ENCODE results near the gene PRKCA.

PRKCA gene

DNA sequence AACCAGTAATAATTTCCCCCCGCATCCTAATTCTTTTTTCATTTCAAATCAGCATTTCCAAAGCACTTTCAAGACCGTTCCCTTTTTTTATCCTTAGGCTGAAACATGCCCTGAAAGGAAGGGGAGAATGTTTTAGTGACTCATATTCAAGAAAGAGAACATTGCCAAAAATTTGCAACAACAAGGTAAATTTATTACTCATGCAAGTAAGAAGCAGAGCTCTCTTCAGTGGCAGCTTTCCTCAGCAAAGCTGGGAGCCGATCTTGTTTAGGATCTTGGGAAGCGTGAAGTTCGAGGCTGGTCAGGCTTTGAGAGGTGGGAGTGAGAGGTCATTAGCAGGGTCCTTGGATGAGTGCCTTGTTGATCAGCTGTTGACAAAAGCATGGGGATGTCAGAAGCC, 129.5 kb downstream of the PRKCA start:
- no peaks in the 10 kb centered on the region for H3K9me3 ChIP-seq (ENCODE audit: control insufficient read depth, low read length)
- H3K4me3 ChIP-seq (ENCODE audit: insufficient read depth, low read depth, low read length, poor library complexity, severe bottlenecking) = no peak overlapping the region
- no peak overlapping the region for H3K27ac ChIP-seq (ENCODE audit: insufficient read depth, low read length, poor library complexity, severe bottlenecking)
- DNase-seq = no peak
- no peaks in the 10 kb centered on the region for H3K27me3 ChIP-seq (replicated peaks; ENCODE audit: control insufficient read depth, insufficient read depth, low read length, poor library complexity, severe bottlenecking)
- H3K4me1 ChIP-seq (ENCODE audit: control insufficient read depth, insufficient read depth, low read length, poor library complexity, severe bottlenecking) = peaks cover 14% of the 10 kb centered on the region
- H3K36me3 ChIP-seq (ENCODE audit: control insufficient read depth, insufficient read depth, low read length) = no peaks in the 10 kb centered on the region

DNA sequence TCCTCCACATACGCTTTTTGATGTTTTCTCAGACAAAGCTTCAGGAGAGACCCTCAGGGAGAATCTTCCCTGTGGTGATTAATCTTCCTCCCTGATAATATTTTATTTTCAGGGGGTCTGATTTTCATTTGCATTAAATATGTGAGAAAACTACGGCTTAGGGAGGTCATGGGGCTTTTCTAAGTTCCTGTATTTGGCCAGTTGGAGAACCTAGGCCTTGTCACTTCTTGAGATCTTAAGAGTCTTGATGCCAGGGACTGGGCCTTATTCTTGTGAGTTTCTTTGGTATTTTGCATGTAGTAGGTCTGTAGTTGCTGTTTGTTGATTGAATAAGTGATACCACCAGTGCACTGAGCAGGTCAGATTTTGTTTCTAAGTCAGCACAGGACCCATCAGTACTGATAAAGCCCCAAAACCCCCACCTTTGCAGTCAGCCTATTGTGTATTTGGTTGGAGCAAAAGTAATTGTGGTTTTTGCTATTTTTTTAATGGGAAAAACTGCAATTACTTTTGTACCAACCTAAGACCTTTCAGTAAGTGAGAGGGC, 130.1 kb downstream of the PRKCA start:
- H3K36me3 ChIP-seq (ENCODE audit: control insufficient read depth, insufficient read depth, low read length) = no peaks in the 10 kb centered on the region
- no peak overlapping the region for H3K4me3 ChIP-seq (ENCODE audit: insufficient read depth, low read depth, low read length, poor library complexity, severe bottlenecking)
- H3K9me3 ChIP-seq (ENCODE audit: control insufficient read depth, low read length) = no peaks in the 10 kb centered on the region
- DNase-seq = no peak
- no peak overlapping the region for H3K27ac ChIP-seq (ENCODE audit: insufficient read depth, low read length, poor library complexity, severe bottlenecking)
- H3K27me3 ChIP-seq (replicated peaks; ENCODE audit: control insufficient read depth, insufficient read depth, low read length, poor library complexity, severe bottlenecking) = no peaks in the 10 kb centered on the region
- H3K4me1 ChIP-seq (ENCODE audit: control insufficient read depth, insufficient read depth, low read length, poor library complexity, severe bottlenecking) = peaks cover 19% of the 10 kb centered on the region

GRCh38 chr17:66432996-66433551, 130.7 kb downstream of the PRKCA start:
- Histone ChIP-seq H3K9me3 (ENCODE audit: control insufficient read depth, low read length) (no peaks in the 10 kb centered on the region), H3K27ac (ENCODE audit: insufficient read depth, low read length, poor library complexity, severe bottlenecking) (no peak overlapping the region), H3K4me3 (ENCODE audit: insufficient read depth, low read depth, low read length, poor library complexity, severe bottlenecking) (no peak overlapping the region), H3K36me3 (ENCODE audit: control insufficient read depth, insufficient read depth, low read length) (no peaks in the 10 kb centered on the region), H3K27me3 (replicated peaks; ENCODE audit: control insufficient read depth, insufficient read depth, low read length, poor library complexity, severe bottlenecking) (no peaks in the 10 kb centered on the region), H3K4me1 (ENCODE audit: control insufficient read depth, insufficient read depth, low read length, poor library complexity, severe bottlenecking) (peaks cover 19% of the 10 kb centered on the region)
- no peak for DNase-seq

- no peak overlapping the region for H3K27ac ChIP-seq (ENCODE audit: insufficient read depth, low read length, poor library complexity, severe bottlenecking)
- DNase-seq = no peak
- H3K4me3 ChIP-seq (ENCODE audit: insufficient read depth, low read depth, low read length, poor library complexity, severe bottlenecking) = no peak overlapping the region
- no peaks in the 10 kb centered on the region for H3K9me3 ChIP-seq (ENCODE audit: control insufficient read depth, low read length)
- H3K27me3 ChIP-seq (replicated peaks; ENCODE audit: control insufficient read depth, insufficient read depth, low read length, poor library complexity, severe bottlenecking) = no peaks in the 10 kb centered on the region
- H3K4me1 ChIP-seq (ENCODE audit: control insufficient read depth, insufficient read depth, low read length, poor library complexity, severe bottlenecking) = peaks cover 19% of the 10 kb centered on the region
- no peaks in the 10 kb centered on the region for H3K36me3 ChIP-seq (ENCODE audit: control insufficient read depth, insufficient read depth, low read length)
These were observed 132.8 kb downstream of the PRKCA start for GRCh38 chr17:66435182-66435581.

DNA sequence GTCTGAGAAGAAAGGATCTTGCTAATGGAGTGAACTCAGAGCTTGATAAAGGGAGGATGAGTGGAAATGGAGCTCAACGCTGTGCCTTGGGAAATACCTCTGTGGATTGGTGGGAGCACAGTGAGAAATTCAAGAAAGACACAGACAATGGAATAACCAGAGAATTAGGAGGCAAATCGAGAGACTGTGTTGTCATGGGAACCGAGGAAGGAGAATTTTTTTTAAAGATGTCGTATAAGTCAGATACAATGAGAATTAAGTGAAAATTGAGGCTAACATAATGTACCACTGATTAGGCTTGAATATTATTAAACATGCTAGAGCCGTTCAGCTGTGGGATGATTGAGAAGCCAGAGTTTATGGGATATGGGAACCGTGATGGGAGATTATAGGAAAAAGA, 134.2 kb downstream of the PRKCA start:
- Histone ChIP-seq H3K4me1 (ENCODE audit: control insufficient read depth, insufficient read depth, low read length, poor library complexity, severe bottlenecking) (peaks cover 19% of the 10 kb centered on the region), H3K36me3 (ENCODE audit: control insufficient read depth, insufficient read depth, low read length) (no peaks in the 10 kb centered on the region), H3K4me3 (ENCODE audit: insufficient read depth, low read depth, low read length, poor library complexity, severe bottlenecking) (no peak overlapping the region), H3K27ac (ENCODE audit: insufficient read depth, low read length, poor library complexity, severe bottlenecking) (no peak overlapping the region), H3K27me3 (replicated peaks; ENCODE audit: control insufficient read depth, insufficient read depth, low read length, poor library complexity, severe bottlenecking) (no peaks in the 10 kb centered on the region), H3K9me3 (ENCODE audit: control insufficient read depth, low read length) (no peaks in the 10 kb centered on the region)
- no peak for DNase-seq

- Histone ChIP-seq H3K9me3 (ENCODE audit: control insufficient read depth, low read length) (no peaks in the 10 kb centered on the region), H3K36me3 (ENCODE audit: control insufficient read depth, insufficient read depth, low read length) (no peaks in the 10 kb centered on the region), H3K4me1 (ENCODE audit: control insufficient read depth, insufficient read depth, low read length, poor library complexity, severe bottlenecking) (peaks cover 17% of the 10 kb centered on the region), H3K27ac (ENCODE audit: insufficient read depth, low read length, poor library complexity, severe bottlenecking) (no peak overlapping the region), H3K27me3 (replicated peaks; ENCODE audit: control insufficient read depth, insufficient read depth, low read length, poor library complexity, severe bottlenecking) (no peaks in the 10 kb centered on the region), H3K4me3 (ENCODE audit: insufficient read depth, low read depth, low read length, poor library complexity, severe bottlenecking) (no peak overlapping the region)
- no peak for DNase-seq
These were observed 135.1 kb downstream of the PRKCA start for GRCh38 chr17:66437476-66438026.

DNA sequence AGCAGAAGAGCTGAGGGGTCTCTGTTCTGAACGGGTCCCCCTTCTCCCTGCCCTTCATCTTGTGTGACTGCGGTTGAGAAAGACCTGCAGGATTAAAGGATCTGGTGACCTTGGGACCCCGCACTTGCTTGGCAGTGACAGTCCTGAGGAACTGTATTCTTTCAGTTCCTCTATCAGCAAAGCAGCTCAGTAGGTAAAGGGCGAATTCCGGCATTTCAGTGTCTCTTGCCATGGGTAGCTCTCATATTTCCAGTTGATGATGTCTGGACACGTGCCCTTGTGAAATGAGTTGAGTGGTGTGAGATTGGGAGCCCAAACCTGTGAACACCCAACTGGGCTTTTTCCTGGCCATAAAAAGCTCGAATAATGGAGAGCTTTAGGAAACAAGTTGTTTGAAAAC, 135.7 kb downstream of the PRKCA start:
- Histone ChIP-seq H3K4me3 (ENCODE audit: insufficient read depth, low read depth, low read length, poor library complexity, severe bottlenecking) (no peak overlapping the region), H3K9me3 (ENCODE audit: control insufficient read depth, low read length) (no peaks in the 10 kb centered on the region), H3K36me3 (ENCODE audit: control insufficient read depth, insufficient read depth, low read length) (no peaks in the 10 kb centered on the region), H3K27me3 (replicated peaks; ENCODE audit: control insufficient read depth, insufficient read depth, low read length, poor library complexity, severe bottlenecking) (no peaks in the 10 kb centered on the region), H3K4me1 (ENCODE audit: control insufficient read depth, insufficient read depth, low read length, poor library complexity, severe bottlenecking) (peaks cover 12% of the 10 kb centered on the region), H3K27ac (ENCODE audit: insufficient read depth, low read length, poor library complexity, severe bottlenecking) (no peak overlapping the region)
- no peak for DNase-seq

DNA sequence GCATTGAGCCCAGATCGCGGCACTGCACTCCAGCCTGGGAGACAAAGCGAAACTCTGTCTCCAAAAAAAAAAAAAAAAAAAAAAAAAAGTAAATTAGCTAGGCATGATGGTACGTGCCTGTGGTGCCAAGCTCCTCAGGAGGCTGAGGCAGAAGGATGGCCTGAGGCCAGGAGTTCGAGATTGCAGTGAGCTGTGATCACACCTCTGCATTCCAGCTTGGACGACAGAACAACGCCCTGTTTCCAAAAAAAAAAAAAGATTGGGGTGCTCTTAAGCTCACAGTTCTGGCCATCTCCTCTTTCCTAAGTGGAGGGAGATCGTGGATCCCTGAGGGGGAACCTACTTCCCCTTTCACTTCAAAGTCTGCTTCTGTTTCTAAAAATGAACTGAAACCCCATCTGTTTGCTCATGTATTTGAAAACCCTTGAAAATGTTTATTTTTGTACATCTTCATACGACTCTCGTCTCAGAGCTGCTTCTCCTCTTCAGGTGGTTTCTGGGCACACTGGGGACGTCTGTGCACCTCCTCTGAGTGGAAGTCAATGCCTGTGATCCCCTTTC, 138.8 kb downstream of the PRKCA start:
- DNase-seq = no peak
- H3K4me1 ChIP-seq (ENCODE audit: control insufficient read depth, insufficient read depth, low read length, poor library complexity, severe bottlenecking) = peaks cover 9% of the 10 kb centered on the region

DNA sequence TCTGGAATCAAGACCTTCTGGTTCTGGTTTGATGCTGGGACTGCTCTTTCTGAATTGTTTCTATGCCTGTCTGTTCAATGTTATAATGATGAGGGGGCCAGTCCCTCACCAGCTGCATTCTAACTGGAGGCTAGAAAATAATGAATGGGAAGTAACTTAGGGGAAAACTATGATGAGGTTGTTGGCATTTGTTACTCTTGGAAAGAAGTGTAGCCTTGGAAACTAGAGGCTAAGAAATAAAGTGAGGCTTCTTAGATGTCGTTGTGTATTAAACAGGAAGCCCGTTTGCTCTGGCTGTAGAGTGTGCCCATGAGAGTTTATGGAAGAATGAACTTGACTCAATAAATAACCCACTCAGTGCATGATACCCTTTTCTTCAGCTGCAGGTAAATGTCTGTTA, 140.8 kb downstream of the PRKCA start:
- Histone ChIP-seq H3K36me3 (ENCODE audit: control insufficient read depth, insufficient read depth, low read length) (no peaks in the 10 kb centered on the region), H3K4me3 (ENCODE audit: insufficient read depth, low read depth, low read length, poor library complexity, severe bottlenecking) (no peak overlapping the region), H3K27ac (ENCODE audit: insufficient read depth, low read length, poor library complexity, severe bottlenecking) (no peak overlapping the region), H3K27me3 (replicated peaks; ENCODE audit: control insufficient read depth, insufficient read depth, low read length, poor library complexity, severe bottlenecking) (no peaks in the 10 kb centered on the region), H3K4me1 (ENCODE audit: control insufficient read depth, insufficient read depth, low read length, poor library complexity, severe bottlenecking) (no peaks in the 10 kb centered on the region), H3K9me3 (ENCODE audit: control insufficient read depth, low read length) (no peaks in the 10 kb centered on the region)
- no peak for DNase-seq

More for the DNA sequence above, 138.8 kb downstream of the PRKCA start:
- Histone ChIP-seq H3K4me3 (ENCODE audit: insufficient read depth, low read depth, low read length, poor library complexity, severe bottlenecking) (no peak overlapping the region), H3K36me3 (ENCODE audit: control insufficient read depth, insufficient read depth, low read length) (no peaks in the 10 kb centered on the region), H3K27me3 (replicated peaks; ENCODE audit: control insufficient read depth, insufficient read depth, low read length, poor library complexity, severe bottlenecking) (no peaks in the 10 kb centered on the region), H3K9me3 (ENCODE audit: control insufficient read depth, low read length) (no peaks in the 10 kb centered on the region), H3K27ac (ENCODE audit: insufficient read depth, low read length, poor library complexity, severe bottlenecking) (no peak overlapping the region)

GRCh38 chr17:66443606-66444005, 141.2 kb downstream of the PRKCA start:
- Histone ChIP-seq H3K4me1 (ENCODE audit: control insufficient read depth, insufficient read depth, low read length, poor library complexity, severe bottlenecking) (no peaks in the 10 kb centered on the region), H3K36me3 (ENCODE audit: control insufficient read depth, insufficient read depth, low read length) (no peaks in the 10 kb centered on the region), H3K27me3 (replicated peaks; ENCODE audit: control insufficient read depth, insufficient read depth, low read length, poor library complexity, severe bottlenecking) (no peaks in the 10 kb centered on the region), H3K27ac (ENCODE audit: insufficient read depth, low read length, poor library complexity, severe bottlenecking) (no peak overlapping the region), H3K4me3 (ENCODE audit: insufficient read depth, low read depth, low read length, poor library complexity, severe bottlenecking) (no peak overlapping the region), H3K9me3 (ENCODE audit: control insufficient read depth, low read length) (no peaks in the 10 kb centered on the region)
- DNase-seq = no peak
